H1 (cell line): ENCODE data around the gene ELL2.

Experiments
- EZH2 ChIP-seq: fragments of 200-600 bp; sonication (generic); IDR thresholded peaks from 2 replicates; pipeline ENCODE4 v1.7.1; 2012; ENCODE audit warnings: low read depth, mild to moderate bottlenecking, moderate library complexity, low read length, inconsistent platforms; ENCODE audit not compliant: severe bottlenecking
- HDAC2 ChIP-seq, 2 experiments: fragments of 300-600 bp in 1 of 2; sonication (generic) in 1 of 2; IDR thresholded peaks; 2 replicates each; pipeline ENCODE4 v1.6.1; 2011 to 2012; ENCODE audit warnings: low read depth in 2 of 2, low read length in 2 of 2, mild to moderate bottlenecking in 2 of 2, moderate library complexity in 2 of 2, borderline replicate concordance in 1 of 2, inconsistent platforms in 1 of 2
- MAFK ChIP-seq: IDR thresholded peaks from 2 replicates; pipeline ENCODE4 v1.6.1; 2012; ENCODE audit warnings: low read depth, mild to moderate bottlenecking, improper control_type of control experiment, low read length
- TBP ChIP-seq: IDR thresholded peaks from 2 replicates; pipeline ENCODE4 v1.6.1; 2011; ENCODE audit warnings: low read depth, low read length, improper control_type of control experiment

- TF ChIP-seq HDAC2 (IDR thresholded peaks at IDR 0.05; ENCODE audit: borderline replicate concordance in 1 of 2, low read depth in 2 of 2, low read length in 2 of 2) (0 out of 4 replicates have a peak, but pooled peaks of 1 of the 2 experiments have one; percentile 13), TBP (no peak), EZH2 (no peak), MAFK (no peak)
Measured at GRCh38 chr5:95959051-95959887, 2.4 kb downstream of the ELL2 start.
